HG02885 (cell line): ENCODE measurements around the gene EGLN3.

Source experiments
- ATAC-seq: cut with Tn5 transposase; IDR thresholded peaks from one replicate; pipeline ENCODE4 v1.9.1; 2021; ENCODE audit warnings: mild to moderate bottlenecking; ENCODE audit not compliant: unreplicated experiment, poor library complexity

Gene EGLN3

DNA sequence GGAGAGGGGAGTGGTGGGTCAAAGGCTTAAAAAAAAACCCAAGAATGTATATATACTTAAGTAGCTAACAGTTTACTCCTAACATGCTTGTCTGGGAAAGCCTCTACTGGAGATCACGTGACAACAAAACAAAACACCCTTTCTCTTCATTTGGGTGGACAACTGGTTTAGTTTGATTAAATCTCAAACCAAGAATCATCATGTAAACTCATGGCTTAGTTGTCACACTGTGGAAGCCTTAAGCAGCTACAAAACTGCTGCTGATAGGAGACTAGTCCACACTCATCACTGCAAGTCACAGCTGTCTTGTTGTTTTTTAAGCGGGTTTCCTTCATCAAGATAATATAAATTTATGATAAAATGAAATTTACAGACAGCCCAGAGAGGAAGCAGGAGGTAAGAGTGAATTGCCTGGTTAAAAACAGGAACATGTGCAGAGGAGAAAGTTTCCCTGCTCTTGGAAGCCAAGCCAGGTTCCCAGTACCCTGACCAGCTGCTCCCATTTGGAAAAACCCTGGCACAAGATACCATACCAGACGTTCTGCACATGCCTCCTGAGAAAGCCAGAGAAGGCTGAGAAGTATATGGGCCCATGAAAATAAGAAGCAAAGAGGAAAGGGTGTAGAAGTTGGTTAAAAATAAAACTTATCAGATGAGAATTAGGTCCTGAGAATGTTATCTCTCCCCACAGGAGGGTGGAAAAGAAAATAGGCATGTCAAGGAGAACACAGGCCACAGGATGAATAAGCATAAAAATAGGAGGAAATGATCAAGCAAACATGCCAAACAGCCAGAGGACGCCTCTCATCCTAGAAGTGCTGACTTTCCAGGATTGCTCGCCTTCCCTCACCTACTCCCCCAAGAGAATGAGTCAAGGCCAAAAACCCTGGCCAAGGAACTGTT, 34.0 kb downstream of the EGLN3 start:
- no peak for ATAC-seq

DNA sequence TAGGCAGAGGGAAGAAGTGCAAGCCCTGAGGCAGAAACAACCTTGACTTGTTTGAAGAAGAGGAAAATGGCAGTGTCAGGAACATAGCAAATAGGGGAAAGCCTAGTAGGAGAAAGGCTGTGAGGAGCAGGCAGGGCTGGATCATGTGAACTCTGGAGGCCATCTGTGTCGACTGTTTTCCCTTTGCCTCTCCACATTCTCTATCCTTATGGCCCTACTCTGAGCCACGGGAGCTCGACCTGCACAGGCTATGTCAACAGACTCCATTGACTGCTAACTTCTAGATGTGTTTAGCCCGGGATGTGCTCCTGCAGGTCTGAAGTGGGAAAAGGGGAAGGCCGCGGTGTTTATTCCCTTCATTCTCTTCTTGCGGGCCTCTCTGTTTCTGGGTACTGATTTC, 35.2 kb downstream of the EGLN3 start:
- no peak for ATAC-seq

DNA sequence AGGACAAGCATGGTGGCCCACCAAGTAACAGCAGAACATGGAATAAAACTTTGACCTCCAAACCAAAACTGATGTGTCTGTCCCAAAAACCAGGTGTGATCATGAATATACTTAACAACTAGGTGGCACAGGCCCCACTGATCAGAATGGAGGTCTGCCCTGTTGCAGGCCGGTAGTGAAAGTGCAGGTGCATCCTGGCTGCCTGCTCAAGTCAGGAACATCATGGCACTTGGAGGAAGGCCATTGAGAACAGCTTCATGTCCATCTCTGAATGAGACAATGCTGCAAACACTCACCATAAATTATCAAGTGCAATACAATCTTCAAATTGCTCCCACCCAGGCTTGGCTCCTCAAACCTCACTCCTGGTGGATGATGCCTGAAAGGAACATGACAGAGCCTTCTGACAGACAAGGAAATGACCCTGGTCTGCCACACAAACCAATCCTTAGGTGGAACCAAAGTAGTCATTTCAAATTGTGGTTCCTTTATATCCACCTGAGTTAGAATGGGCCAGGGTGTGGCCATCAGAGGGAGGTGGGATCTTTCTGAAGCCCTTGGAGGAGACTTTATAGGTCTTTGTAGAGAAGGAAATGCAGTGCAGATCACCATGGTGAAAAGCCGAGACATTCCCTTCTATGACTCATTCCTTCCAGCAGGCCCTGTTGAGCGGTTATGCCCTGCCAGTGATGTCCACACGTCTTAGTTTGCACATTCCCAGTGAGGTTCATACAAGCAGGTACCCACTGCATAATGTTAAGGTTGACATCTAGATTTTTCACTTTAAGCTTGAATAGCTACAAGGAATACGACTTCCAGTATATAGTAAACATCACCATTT, 36.0 kb downstream of the EGLN3 start:
- no peak for ATAC-seq

DNA sequence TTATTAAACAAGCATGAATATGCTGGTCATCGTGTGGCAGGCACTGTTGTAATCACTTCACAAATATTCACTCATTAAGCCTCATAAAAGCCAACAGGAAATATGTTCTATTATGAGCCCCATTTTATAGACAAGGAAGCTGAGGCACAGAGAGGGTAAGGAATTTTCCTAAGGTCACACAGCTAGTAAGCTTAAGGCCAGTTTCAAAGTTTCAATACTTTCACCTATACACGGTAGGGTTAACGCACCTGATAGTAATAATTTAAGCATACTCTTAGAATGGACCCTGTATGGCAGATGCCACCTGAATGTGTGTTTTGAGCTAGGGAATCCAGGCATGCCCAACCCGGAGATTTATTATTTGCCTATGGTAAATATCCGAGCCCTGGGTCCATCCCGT, 39.8 kb downstream of the EGLN3 start:
- ATAC-seq = no peak

DNA sequence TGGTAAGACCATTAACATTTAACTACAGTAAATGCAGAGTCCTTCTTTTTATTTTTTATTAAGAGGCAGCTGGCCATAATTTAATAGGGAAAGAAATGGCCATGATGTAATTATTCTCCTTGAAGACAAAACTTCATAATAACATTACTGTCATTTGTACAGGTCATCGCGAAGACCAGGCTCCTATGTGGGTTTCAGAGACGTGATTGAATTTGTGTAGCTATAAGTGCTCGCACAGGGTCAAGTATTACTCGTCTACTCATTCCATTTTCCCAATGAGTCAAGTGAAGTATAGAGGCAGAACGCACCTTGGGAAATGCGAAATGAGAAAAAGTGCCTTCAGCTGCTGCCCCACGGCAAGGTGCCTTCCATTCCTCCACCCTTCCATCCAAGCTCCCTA, 40.4 kb downstream of the EGLN3 start:
- ATAC-seq = no peak

DNA sequence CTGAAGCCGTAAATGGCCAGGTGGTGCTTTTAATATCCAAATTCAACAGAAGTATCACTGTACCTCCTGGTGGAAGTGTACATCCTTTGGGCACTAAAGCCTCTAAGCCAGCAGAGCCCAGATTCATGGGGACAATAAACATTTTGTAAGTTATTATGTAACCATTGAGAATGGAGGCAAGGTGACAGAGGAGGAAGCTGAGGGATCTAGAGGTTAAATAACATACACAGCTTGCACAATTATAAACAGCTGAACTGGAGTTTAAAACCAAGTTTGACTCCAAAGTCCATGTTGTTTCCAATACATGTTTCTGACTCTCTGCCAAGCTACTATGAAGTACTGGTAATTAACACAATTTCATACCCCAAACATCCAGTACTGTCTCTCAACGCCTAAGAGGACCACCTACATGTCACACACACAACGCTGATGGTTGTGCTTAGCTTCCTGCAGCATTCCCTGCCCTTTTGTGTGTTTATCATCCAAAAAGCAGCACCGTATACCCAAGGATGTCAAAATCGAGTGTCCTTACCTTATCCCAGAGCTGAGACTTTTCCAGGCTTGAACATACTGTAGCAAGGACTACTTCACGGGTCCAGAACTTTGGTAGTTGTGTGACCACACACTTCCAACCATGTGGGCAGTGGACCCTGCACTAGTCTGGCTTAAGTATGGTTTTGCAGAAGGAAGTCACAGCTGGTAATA, 41.3 kb downstream of the EGLN3 start:
- ATAC-seq = no peak

DNA sequence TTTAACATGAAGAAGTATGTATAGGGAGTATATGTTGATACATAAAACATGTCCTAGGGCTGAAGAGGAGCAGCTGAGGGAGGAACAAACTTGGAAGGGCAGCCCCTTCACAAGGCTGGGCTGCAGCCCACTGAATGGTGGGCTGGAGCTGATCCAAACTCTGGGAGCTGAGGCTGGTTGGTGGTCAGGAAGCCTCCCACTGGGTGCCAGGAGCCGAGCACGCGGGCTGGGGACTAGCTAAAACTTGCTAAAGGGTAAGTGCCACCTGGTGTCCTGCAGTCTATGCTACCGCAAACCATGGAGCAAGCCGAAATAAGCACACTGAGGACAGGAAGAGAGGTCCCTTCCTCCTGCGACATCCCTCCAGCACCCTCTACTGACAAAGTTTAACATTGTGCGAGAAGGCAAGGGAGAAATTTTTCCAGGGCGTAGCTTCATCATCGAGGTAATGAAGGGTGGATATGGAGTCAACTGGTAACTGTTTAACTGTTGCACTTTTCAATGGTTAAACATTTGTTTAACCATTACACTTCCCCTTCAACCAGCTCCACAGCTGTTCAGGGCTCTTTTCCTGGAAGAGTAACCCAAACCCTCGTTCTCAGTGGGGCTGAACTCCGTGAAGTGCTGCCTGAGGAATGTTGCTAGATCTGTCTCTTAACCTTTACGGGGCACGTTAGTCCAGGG, 42.2 kb downstream of the EGLN3 start:
- no peak for ATAC-seq

DNA sequence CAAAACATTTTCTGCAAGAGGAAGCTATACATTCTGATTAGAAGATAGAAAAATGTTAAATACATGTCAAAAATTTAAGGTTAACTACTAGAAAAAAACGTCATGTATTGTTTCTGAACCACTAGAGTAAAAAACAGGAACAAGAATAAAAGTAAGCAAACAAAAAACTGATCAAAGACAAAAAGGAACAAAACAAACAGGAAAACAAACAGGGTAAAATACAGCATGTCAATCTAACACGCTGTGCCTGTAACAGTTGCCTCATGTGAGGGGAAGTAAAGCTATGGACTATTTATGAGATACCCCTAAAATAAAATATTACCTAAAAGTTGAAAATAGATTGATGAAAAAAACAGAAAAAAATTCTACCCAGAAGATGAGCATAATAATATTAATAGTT, 43.9 kb downstream of the EGLN3 start:
- ATAC-seq = no peak

DNA sequence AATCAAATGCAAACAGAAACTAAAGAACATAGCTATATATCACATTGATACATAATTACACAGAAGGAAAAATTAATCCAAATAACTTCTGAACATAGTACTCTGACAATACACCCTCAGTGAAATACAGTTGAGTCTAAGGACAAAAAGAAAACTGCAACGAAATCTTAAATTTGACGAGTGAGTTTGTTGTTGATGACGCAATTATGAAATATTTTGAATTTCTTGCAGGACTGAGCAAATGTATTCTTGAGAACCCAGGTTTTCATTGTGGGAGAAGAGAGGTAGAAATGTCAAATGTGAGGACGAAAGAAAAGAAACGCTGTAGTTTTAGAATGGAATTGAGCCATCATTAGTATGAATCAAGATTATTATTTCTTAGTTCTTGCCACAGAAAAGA, 46.3 kb downstream of the EGLN3 start:
- ATAC-seq = no peak

DNA sequence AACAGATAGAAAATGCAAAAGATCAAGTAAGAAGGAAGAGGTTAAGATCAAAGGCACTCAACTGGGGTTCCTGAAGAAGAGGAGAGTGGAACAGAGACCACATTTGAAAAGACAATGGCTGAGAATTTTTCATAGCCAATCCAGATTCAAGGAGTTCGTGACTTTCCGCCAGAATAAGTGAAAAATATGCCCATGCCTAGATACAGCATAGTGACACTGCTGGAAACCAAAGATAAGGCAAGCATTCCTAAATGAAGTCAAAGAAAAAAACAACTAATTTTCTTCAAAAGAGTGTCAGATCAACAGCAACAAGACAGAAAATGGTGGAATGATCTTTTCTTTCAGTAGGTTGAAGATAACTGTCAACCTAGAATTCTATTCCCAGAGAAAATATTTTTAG, 47.5 kb downstream of the EGLN3 start:
- ATAC-seq = no peak

DNA sequence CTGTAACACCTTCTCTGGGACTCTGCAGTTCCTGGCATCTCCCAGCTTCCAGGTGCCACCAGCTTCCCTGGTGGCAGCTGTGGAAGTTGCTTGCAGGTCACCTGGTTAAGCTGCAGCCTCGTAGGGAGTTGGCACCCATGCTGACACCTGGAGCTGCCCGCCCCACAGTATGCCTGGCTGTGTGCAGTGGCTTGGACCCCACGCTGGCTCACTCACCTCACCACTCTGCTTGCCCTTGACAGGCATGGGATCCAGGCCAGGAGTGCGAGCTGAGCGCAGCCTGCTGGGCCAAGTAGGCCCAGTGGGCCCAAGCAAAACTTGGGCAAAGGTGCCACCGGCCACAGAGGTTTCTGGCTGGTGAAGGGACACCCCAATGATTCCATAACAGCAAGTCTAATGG, 48.5 kb downstream of the EGLN3 start:
- ATAC-seq = no peak

DNA sequence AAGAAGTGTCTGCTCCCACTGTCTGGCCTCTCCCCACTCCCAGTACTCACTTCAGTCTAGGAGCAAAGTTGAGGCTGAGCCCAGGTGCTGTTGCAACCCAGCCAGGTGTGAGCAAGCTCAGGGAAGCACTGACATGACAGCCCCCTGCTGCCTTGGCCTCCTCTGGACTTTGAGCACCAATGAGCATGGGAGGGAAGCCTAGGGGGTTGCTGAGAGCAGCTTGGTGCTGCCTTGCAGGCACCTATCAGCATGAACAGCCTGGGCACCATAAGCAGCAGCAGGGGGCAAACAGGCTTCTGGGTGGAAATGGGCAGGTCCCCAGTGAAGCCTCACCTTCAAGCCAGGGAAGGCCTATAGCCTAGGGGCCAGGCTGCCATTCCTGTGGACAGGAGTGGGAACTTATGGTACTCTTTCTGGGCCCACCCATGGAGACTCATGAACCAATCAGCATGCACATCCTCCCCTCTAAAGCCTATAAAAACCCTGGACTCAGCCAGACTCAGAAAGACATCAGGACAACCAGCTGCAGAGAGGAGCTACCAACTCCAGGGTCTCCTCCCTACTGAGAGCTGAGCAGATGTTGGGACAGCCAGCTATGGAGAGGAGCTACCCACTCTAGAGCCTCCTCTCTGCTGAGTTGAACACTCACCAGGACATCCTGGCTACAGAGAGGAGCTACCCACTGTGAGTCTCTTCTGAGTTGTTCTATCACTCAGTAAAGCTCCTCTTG, 49.3 kb downstream of the EGLN3 start:
- no peak for ATAC-seq

DNA sequence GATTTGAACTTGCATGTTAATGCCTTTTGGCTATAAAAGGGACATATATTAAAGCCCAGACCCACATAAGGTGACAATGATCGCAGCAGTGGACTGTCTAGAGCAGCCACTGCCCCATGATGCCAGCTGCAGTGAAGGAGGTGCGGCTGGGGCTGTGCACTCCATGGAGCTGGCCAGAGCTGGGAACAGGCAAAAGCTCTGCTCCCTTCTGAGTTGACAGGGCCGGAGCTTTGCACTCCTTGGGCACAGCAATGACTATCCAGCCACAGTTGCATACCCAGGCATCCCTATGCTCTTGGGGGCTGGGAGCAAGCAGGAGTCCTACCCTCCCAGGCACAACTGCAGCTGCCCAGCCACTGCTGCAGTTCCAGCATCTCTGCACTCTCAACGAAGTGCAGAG, 50.2 kb downstream of the EGLN3 start:
- no peak for ATAC-seq

DNA sequence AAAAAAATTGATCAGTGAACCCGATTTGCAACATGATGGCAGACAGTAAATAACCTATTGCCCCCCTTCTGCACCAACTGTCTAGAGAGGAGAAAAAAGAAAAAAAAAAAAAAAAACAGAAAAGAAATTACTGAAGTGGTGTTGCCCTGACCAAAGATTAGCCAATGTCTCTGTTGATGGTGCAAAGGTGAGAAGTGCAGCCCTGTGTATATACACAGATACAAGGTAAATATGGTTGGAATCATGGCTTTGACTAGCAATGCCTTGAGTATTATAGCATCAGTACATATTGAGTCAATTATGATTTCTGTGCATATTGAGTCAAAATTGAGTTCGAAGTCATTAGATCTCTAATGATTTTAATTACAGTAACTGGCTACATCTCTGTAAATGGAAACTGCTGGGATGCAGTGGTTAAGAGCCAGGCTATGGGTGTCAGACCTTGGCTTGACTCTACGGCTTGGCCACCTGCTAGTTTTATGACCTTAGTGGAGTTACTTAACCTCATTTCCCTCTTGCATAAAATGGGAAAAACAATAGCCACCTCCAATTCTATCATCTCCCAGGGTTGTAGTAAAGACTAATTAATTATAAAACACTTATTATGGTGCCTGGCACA, 51.0 kb downstream of the EGLN3 start:
- no peak for ATAC-seq

DNA sequence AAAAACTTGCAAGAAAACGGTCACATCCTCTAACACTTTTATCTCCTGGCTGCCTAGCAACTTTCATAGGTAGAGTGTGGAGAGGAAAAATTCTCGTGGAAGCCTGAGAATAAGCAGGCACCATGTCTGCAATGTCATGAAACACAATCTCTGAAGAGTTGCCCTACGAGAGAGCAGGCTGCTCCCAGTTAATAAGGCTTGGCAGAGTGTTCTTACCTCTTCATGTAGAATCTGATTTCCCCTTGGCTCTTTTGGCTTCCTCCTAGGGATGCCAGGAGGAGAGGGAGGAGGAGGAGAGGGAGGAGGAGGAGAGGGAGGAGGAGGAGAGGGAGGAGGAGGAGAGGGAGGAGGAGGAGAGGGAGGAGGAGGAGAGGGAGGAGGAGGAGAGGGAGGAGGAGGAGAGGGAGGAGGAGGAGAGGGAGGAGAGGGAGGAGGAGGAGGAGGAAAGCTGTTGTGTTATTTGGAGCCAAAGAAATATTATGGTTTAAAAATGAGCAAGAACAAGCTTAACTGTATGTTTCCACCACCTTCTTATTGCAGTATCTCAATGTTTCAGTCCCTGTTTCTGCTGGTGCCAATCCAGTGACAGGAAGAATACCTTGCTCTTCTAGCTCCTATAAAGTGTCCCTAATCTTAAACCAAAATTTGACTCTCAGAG, 52.9 kb downstream of the EGLN3 start:
- no peak for ATAC-seq

DNA sequence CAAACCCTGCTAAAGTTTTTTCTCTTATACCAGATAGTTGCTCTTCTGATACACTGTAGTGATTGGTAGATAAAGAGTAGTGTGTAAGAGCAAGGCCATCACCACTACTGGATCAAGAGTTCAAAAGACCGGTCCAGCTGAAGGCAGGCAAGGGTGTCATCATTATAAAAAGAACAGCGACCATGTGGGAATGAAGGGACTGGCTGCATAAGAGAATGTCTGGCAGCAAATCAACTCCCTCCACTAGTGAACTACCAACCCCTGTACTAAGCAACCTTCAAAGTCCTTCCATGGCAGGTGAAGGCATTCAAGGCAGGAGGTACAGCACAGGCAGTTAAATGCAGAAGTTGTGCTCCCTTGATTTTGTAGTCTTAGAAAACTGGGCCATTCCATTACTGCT, 53.5 kb downstream of the EGLN3 start:
- no peak for ATAC-seq

DNA sequence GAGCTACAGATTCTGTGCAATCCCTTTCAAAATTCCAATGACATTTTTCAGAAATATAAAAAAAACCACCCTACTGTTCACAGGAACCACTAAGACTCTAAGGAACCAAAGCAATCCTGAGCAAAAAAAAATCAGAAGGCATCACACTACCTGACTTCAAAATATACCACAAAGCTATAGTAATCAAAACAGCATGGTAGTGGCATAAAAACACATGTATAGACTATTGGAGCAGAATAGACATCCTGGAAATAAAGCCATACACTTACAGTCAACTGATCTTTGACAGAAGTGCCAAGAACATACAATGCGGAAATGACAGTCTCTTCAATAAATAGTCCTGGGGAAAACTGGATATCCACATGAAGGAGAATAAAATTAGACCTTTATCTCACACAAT, 56.5 kb downstream of the EGLN3 start:
- no peak for ATAC-seq

DNA sequence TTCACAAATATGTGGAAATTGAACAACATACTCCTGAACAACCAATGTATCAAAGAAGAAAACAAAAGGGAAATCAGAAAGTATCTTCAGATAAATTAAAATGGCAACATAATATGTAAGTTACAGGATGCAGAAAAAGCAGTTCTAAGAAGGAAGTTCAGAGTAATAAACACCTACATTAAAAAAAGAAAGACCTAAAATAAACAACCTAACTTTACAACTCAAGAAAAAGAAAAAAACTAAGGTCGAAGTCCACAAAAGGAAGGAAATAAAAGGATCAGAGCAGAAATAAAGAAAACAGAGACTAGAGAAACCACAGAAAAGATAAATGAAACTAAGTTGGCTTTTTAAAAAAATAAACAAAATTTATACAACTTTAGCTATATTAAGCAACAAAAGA, 59.2 kb downstream of the EGLN3 start:
- no peak for ATAC-seq

DNA sequence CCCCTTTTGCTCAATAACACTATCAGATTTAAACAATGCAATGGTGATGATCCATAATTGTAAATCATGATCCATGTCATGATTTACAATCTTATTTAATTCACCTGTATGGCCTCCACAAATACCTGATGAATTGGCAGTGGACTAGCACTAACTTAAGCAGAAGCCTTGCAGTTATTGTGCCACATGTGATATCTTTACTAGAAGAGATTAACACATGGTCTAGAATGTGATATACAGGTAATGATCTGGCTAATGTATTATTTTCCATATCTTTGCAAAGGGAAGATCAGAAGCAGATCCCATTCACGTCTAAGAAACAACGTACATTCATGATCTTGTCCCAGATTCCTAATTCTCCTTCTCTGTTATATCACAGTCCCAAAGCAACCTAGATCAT, 66.0 kb downstream of the EGLN3 start:
- ATAC-seq = no peak
